HUES64 (cell line): ENCODE data around the gene PRSS36. TPM values are rescaled to one million over a fixed set of nuclear protein-coding genes. Genes with fewer than 3 reads are reported as not detected.
A peak's percentile ranks its signal among the peaks of the same experiment; 100 is the strongest.
"Not testable (repeated sequence)": the region's sequence is repeated elsewhere in the genome, so short reads cannot be mapped to it uniquely, and the experiment has no call there.

ENCODE experiments used
- H3K27ac ChIP-seq: 2 replicates; pipeline ENCODE4 v1.7.0; 2013; ENCODE audit warnings: low read depth, low read length, inconsistent platforms
- H3K27me3 ChIP-seq: 2 replicates; pipeline ENCODE4 v1.6.1; 2013; ENCODE audit warnings: mild to moderate bottlenecking, low read length; ENCODE audit not compliant: insufficient read depth
- H3K36me3 ChIP-seq: 2 replicates; pipeline ENCODE4 v1.6.1; 2013; ENCODE audit warnings: mild to moderate bottlenecking, low read length; ENCODE audit not compliant: insufficient read depth
- H3K4me1 ChIP-seq: 2 replicates; pipeline ENCODE4 v1.6.1; 2013; ENCODE audit warnings: mild to moderate bottlenecking, low read length, moderate library complexity; ENCODE audit not compliant: insufficient read depth
- H3K4me3 ChIP-seq: 2 replicates; pipeline ENCODE4 v1.5.1; 2013; ENCODE audit warnings: mild to moderate bottlenecking, low read length, moderate library complexity
- H3K9ac ChIP-seq: 2 replicates; pipeline ENCODE4 v1.6.1; 2013; ENCODE audit warnings: mild to moderate bottlenecking, low read depth, low read length
- H3K9me3 ChIP-seq: 2 replicates; pipeline ENCODE4 v1.6.1; 2013; ENCODE audit warnings: low read depth, low read length; ENCODE audit not compliant: insufficient read depth
- WGBS: fragments of 150-250, 120-280 bp; methylation state at CpG from one replicate; pipeline ENCODE4 v1.1.7; 2013; ENCODE audit warnings: missing lambda C conversion rate; 5-methylcytosine and 5-hydroxymethylcytosine counted together
- polyA plus RNA-seq, 2 experiments: library from polyadenylated mRNA; stranded (reverse); fragments of 50-300 nt; gene quantifications; one replicate each; pipeline ENCODE4 v1.2.3, GENCODE V29; 2013

Gene PRSS36
- polyA plus RNA-seq (2013, experiment 1 of 2): 0.65 TPM
- 0.76 TPM for polyA plus RNA-seq (2013, experiment 2 of 2)

DNA sequence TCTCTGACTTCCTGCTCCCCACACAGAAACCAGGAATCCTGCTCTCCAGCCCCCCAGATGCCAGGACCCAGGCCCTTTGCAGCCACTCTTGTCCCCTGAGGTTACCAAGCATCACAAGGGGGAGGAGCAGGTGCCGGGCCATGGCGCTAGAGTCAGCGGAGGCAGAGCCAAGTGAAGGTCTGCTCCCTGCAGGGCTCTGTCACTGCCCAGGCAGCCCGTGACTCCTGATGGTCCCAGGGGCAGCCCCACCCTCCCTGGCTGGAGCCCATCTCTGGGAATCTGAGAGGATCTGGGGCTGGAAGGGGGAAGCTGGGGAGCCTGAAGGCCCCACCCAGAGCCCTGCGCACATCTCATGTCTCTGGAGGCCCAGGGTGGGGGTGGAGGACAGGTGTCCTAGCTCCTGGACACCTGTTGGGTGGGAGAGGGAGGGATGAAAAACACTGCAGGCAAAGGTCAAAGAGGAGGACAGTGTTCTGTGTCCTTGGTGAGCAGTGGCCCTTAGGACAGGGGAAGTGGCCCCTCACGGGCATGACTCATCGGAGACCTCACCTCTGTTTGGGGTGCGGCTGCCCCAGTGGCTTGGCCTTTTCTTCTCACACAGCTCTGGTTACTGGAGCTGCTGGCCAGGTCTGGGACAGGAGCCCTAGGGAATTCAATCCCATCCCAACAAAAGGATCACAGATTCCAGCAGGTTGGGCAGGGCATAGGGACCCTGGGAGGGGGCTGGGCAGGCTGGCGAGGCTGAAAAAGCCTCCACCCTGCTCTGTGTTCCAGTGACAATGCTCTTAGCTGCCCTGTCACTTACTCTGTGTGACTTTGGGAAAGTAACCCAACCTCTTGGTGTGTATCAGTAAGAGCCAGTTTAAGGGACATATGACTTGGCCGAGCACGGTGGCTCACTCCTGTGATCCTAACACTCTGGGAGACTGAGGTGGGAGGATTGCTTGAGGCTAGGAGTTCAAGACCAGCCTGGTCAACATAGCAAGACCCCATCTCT lies at the start of gene PRSS36:
PRSS36 (minus strand) TSS at position 173 of the 997 bp plus-strand sequence; CDS start at position 142, 31 bp downstream.
- Histone ChIP-seq H3K4me1 (0 out of 2 replicates have a peak, but pooled peaks cover 6% of the 10 kb centered on the region), H3K27me3 (peaks cover 32% of the 10 kb centered on the region)
- 82% methylated on average over 11 of the region's 11 CpGs for WGBS

GRCh38 chr16:31199430-31200041 lies 49.7 kb upstream of the PRSS36 start:
- H3K27me3 ChIP-seq: peaks cover 24% of the 10 kb centered on the region
- H3K4me3 ChIP-seq: no peak overlapping the region
- no peaks in the 10 kb centered on the region for H3K9me3 ChIP-seq
- H3K36me3 ChIP-seq: peaks cover 35% of the 10 kb centered on the region
- H3K4me1 ChIP-seq: no peaks in the 10 kb centered on the region
- H3K27ac ChIP-seq: no peak overlapping the region
- no peak overlapping the region for H3K9ac ChIP-seq
- WGBS: 91% methylated on average over 5 of the region's 5 CpGs

More for the DNA sequence above, at the start of gene PRSS36:
- Histone ChIP-seq H3K9me3 (no peaks in the 10 kb centered on the region), H3K27ac (no peak within 1 kb of the TSS), H3K36me3 (no peaks in the 10 kb centered on the region), H3K9ac (no peak within 1 kb of the TSS), H3K4me3 (no peak within 1 kb of the TSS)

- no peaks in the 10 kb centered on the region for H3K4me1 ChIP-seq
- H3K4me3 ChIP-seq: no peak overlapping the region
- H3K36me3 ChIP-seq: peaks cover 47% of the 10 kb centered on the region
- H3K27ac ChIP-seq: peak overlapping the region; percentile 12; the same call in 1 of the 2 replicates
- H3K9me3 ChIP-seq: no peaks in the 10 kb centered on the region
- WGBS: 89% methylated on average over 7 of the region's 7 CpGs
- peaks cover 20% of the 10 kb centered on the region for H3K27me3 ChIP-seq
- no peak overlapping the region for H3K9ac ChIP-seq
Observed at GRCh38 chr16:31198207-31198882, 48.5 kb upstream of the PRSS36 start.

- Histone ChIP-seq H3K36me3 (peaks cover 65% of the 10 kb centered on the region), H3K27ac (no peak overlapping the region), H3K9ac (no peak overlapping the region), H3K4me3 (no peak overlapping the region), H3K9me3 (no peaks in the 10 kb centered on the region), H3K4me1 (no peaks in the 10 kb centered on the region), H3K27me3 (peaks cover 2% of the 10 kb centered on the region; the same call in 1 of the 2 replicates)
- 95% methylated on average over 16 of the region's 17 CpGs for WGBS
Observed at GRCh38 chr16:31196324-31197088, 46.6 kb upstream of the PRSS36 start.

- peaks cover 72% of the 10 kb centered on the region for H3K36me3 ChIP-seq
- H3K27me3 ChIP-seq, H3K4me1 ChIP-seq, H3K27ac ChIP-seq, H3K9ac ChIP-seq, H3K4me3 ChIP-seq, H3K9me3 ChIP-seq: not testable (repeated sequence)
- WGBS: 97% methylated on average over 11 of the region's 11 CpGs
Observed at GRCh38 chr16:31195861-31196260, 46.0 kb upstream of the PRSS36 start.

GRCh38 chr16:31194898-31195297 lies 45.0 kb upstream of the PRSS36 start:
- peaks cover 81% of the 10 kb centered on the region for H3K36me3 ChIP-seq
- H3K27ac ChIP-seq: no peak overlapping the region
- no peak overlapping the region for H3K9ac ChIP-seq
- H3K27me3 ChIP-seq: no peaks in the 10 kb centered on the region
- H3K9me3 ChIP-seq: no peaks in the 10 kb centered on the region
- WGBS: 95% methylated on average over 7 of the region's 7 CpGs
- H3K4me3 ChIP-seq: no peak overlapping the region
- no peaks in the 10 kb centered on the region for H3K4me1 ChIP-seq

DNA sequence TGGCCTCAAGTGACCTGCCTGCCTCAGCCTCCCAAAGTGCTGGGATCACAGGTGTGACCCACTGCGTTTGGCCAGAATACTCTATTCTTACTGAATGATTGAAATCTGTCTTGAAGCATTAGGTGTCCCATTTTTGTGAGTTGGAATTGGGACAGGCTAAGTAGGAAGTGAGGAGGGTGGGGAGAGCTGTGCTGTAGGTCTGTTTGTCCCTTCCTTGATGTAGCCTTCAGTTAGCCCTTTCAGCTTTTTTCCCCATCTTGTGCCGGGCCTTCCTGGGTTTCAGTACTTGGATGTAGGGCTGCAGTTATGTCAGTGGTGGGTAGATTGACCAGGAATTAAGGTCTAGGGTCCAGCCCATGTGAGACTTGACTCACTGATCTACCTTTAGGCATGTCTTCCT lies 44.0 kb upstream of the PRSS36 start:
- Histone ChIP-seq H3K27ac (no peak overlapping the region), H3K9me3 (no peaks in the 10 kb centered on the region), H3K27me3 (no peaks in the 10 kb centered on the region), H3K9ac (no peak overlapping the region), H3K4me3 (no peak overlapping the region), H3K4me1 (no peaks in the 10 kb centered on the region), H3K36me3 (peaks cover 87% of the 10 kb centered on the region)
- 100% methylated on average over 2 of the region's 2 CpGs for WGBS

GRCh38 chr16:31192856-31193642 lies 43.2 kb upstream of the PRSS36 start:
- no peaks in the 10 kb centered on the region for H3K27me3 ChIP-seq
- no peak overlapping the region for H3K4me3 ChIP-seq
- WGBS: 96% methylated on average over 16 of the region's 16 CpGs

DNA sequence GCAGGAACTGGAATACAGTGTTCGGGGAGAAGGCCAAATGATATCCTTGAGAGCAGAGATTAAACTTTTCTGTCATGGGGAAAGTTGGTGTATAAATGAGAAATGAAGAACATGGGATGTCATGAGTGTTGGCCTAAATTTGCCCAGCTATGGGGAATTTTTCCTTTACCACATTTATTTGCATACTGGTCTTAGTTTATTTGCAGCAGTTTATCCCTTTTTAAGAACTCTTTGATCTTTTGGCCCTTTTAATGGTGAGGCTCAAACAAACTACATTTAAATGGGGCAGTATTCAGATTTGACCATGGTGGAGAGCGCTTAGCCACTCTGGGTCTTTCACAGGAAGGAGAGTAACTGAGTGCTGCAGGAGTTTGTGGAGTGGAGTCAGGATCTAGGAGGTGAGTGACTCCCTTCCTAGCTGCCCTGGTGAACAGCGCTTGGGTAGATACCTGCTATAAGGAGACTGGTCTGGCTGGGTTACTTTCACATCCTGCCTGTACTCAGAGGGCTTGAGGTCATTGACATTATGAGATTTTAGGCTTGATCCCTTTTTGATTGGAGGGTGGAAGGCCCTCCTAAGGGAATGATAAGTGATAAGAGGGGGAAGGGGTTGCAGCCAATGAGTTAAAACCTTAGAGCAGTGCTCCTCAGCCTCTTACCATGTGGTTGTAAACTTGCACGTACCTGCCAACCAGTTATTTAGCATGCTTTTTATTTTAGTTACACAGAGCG lies 42.0 kb upstream of the PRSS36 start:
- H3K9me3 ChIP-seq: no peaks in the 10 kb centered on the region
- H3K27me3 ChIP-seq: no peaks in the 10 kb centered on the region
- no peaks in the 10 kb centered on the region for H3K4me1 ChIP-seq
- peaks cover 100% of the 10 kb centered on the region for H3K36me3 ChIP-seq
- H3K27ac ChIP-seq: no peak overlapping the region
- H3K9ac ChIP-seq: no peak overlapping the region
- WGBS: 95% methylated on average over 5 of the region's 5 CpGs
- H3K4me3 ChIP-seq: no peak overlapping the region

More at GRCh38 chr16:31192856-31193642, 43.2 kb upstream of the PRSS36 start:
- Histone ChIP-seq H3K9ac (no peak overlapping the region), H3K36me3 (peaks cover 91% of the 10 kb centered on the region), H3K4me1 (no peaks in the 10 kb centered on the region), H3K9me3 (no peaks in the 10 kb centered on the region), H3K27ac (no peak overlapping the region)
